BJ (cell line): ENCODE data around the gene FAF1. TPM values are rescaled to one million over a fixed set of nuclear protein-coding genes. Genes with fewer than 3 reads are reported as not detected.

Experiments used
- CTCF ChIA-PET: fragments of 350-600 bp; formaldehyde crosslinking; extraction: SDS; loops from one replicate; lab custom pipeline; 2021; ENCODE audit warnings: antibody characterized with exemption, inconsistent platforms; lab: Yijun Ruan, JAX
- POLR2A ChIA-PET: fragments of 300-600 bp; sonication (Branson Sonifier 250); formaldehyde crosslinking; extraction: SDS; loops from one replicate; lab custom pipeline; 2021; ENCODE audit warnings: antibody characterized with exemption; lab: Charles Lee
- DNase-seq: peaks from one replicate; pipeline ENCODE4 v3.0.0-alpha.2; 2011; ENCODE audit warnings: low read depth
- H3K27me3 ChIP-seq: 2 replicates; pipeline ENCODE4 v1.6.0; 2011; ENCODE audit warnings: low read length; ENCODE audit not compliant: control insufficient read depth, insufficient read depth
- H3K36me3 ChIP-seq: 2 replicates; pipeline ENCODE4 v1.5.1; 2011; ENCODE audit warnings: low read length; ENCODE audit not compliant: control insufficient read depth, insufficient read depth
- H3K4me3 ChIP-seq: 2 replicates; pipeline ENCODE4 v1.5.1; 2011; ENCODE audit warnings: low read depth, mild to moderate bottlenecking, control low read depth, low read length
- CTCF ChIP-seq: IDR thresholded peaks from 2 replicates; pipeline ENCODE4 v1.5.1; 2011; ENCODE audit warnings: low read depth, mild to moderate bottlenecking, control low read depth, inconsistent platforms, low read length, moderate library complexity; ENCODE audit not compliant: insufficient read depth
- polyA plus RNA-seq: library from polyadenylated mRNA; depleted of rRNA; stranded (reverse); fragments of >200 nt; gene quantifications from 2 replicates; pipeline ENCODE4 v1.2.3, GENCODE V29; 2011

FAF1 gene
- polyA plus RNA-seq, 1 experiment, result 15.5 TPM

DNA sequence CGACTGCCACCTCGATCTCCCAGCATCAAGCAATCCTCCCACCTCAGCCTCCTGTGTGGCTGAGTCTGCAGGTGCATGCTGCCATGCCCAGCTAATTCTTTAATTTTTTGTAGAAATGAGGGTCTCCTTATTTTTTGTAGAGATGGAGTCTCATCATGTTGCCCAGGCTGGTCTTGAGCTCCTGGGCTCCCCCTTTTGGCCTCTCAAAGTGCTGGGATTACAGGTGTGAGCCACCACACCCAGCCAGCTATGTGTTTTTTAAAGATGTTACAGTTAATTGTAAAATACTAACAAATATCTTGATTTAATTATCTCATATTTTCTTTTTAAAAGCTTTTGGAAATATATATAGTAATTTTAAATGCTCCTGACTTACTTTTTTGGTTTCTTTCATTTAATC lies 355.5 kb downstream of the FAF1 start:
- ChIA-PET POLR2A (no interaction called here), CTCF (interaction anchor here (1.1 to 4.1 kb wide), 8 partner anchors 9 to 237 kb away, joined by 3 to 25 read pairs (median 4); no protein-coding TSS in a partner anchor)
- no peak for TF ChIP-seq CTCF

GRCh38 chr1:50603274-50604271 lies 356.5 kb downstream of the FAF1 start:
- DNase-seq, result peak; percentile 57
- CTCF ChIA-PET, result interaction anchor here (0.9 to 4.1 kb wide), 7 partner anchors 9 to 236 kb away, joined by 3 to 25 read pairs (median 3); no protein-coding TSS in a partner anchor
- H3K4me3 ChIP-seq, result no peak overlapping the region
- TF ChIP-seq CTCF, result no peak
- H3K36me3 ChIP-seq, result no peaks in the 10 kb centered on the region
- H3K27me3 ChIP-seq, result no peaks in the 10 kb centered on the region
- POLR2A ChIA-PET, result no interaction called here

More for the DNA sequence above, 355.5 kb downstream of the FAF1 start:
- no peak for DNase-seq
- Histone ChIP-seq H3K27me3 (no peaks in the 10 kb centered on the region), H3K36me3 (no peaks in the 10 kb centered on the region), H3K4me3 (no peak overlapping the region)

GRCh38 chr1:50599546-50599945 lies 360.5 kb downstream of the FAF1 start:
- Histone ChIP-seq H3K4me3 (no peak overlapping the region), H3K36me3 (no peaks in the 10 kb centered on the region; the same call in 1 of the 2 replicates), H3K27me3 (no peaks in the 10 kb centered on the region)
- POLR2A ChIA-PET, result no interaction called here
- CTCF ChIA-PET, result no interaction called here
- no peak for DNase-seq
- no peak for TF ChIP-seq CTCF

GRCh38 chr1:50595874-50596273 lies 364.2 kb downstream of the FAF1 start:
- Histone ChIP-seq H3K36me3 (no peaks in the 10 kb centered on the region; the same call in 1 of the 2 replicates), H3K4me3 (no peak overlapping the region), H3K27me3 (no peaks in the 10 kb centered on the region)
- no peak for TF ChIP-seq CTCF
- POLR2A ChIA-PET, result no interaction called here
- DNase-seq, result no peak
- CTCF ChIA-PET, result interaction anchor here (1.0 kb wide), 1 partner anchor 22 kb away, joined by 4 read pairs; no protein-coding TSS in a partner anchor

GRCh38 chr1:50593515-50593914 lies 366.6 kb downstream of the FAF1 start:
- Histone ChIP-seq H3K27me3 (no peaks in the 10 kb centered on the region), H3K4me3 (no peak overlapping the region), H3K36me3 (peaks cover under 1% of the 10 kb centered on the region; the same call in 1 of the 2 replicates)
- TF ChIP-seq CTCF, result no peak
- POLR2A ChIA-PET, result no interaction called here
- CTCF ChIA-PET, result no interaction called here
- DNase-seq, result no peak
